ENCODE measurements around the gene VSIG8. TPM values are rescaled to one million over a fixed set of nuclear protein-coding genes. Genes with fewer than 3 reads are reported as not detected.
A peak's percentile ranks its signal among the peaks of the same experiment; 100 is the strongest.

VSIG8 gene
- total RNA-seq, 1 donor from 2014 or later = not detected

DNA sequence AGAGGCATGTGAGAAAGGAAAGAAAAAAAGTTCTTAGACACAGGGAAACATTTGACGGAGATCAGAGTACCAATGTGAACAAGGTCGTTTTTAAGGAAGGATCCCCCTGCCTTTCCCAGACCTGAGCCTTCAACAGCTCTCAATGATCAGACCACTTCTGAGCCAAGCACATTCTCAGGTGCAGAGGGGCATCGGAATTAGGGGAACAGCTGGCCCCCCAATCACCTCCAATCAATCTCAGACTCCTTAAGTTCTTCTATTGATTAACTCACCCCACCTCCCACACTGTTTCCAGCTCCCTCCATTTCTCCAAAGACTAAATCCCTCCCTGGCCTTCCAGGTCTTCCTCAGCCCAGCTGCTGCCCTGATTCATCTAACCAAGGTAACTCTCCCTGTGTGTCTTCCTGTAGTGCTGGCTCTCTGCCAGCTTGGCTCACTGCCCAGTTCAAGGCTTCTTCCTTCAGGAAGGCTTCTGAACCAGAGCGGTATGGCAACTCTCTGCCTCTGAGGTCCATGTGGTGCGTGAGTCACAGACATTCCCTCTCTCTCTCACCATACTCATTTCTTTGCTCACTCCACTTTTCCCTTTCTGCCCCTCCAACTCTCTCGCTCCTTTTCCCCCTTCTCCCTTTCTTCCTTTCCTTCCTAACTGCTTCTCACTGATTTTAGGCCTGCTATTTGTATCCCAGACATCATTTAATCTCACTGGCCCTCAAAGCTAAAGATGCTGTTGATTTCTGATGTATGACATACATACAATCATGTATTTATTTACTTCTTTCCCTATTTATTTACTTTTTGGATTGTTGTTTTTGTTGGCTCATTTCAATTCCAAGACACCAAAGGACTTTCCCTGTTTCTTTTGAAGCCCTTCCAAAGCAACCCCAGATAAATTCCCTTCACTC is 19.4 kb upstream of the VSIG8 start:
- no peak overlapping the region for H3K27ac ChIP-seq
- H3K36me3 ChIP-seq = no peaks in the 10 kb centered on the region
- TF ChIP-seq, protein P1, sequence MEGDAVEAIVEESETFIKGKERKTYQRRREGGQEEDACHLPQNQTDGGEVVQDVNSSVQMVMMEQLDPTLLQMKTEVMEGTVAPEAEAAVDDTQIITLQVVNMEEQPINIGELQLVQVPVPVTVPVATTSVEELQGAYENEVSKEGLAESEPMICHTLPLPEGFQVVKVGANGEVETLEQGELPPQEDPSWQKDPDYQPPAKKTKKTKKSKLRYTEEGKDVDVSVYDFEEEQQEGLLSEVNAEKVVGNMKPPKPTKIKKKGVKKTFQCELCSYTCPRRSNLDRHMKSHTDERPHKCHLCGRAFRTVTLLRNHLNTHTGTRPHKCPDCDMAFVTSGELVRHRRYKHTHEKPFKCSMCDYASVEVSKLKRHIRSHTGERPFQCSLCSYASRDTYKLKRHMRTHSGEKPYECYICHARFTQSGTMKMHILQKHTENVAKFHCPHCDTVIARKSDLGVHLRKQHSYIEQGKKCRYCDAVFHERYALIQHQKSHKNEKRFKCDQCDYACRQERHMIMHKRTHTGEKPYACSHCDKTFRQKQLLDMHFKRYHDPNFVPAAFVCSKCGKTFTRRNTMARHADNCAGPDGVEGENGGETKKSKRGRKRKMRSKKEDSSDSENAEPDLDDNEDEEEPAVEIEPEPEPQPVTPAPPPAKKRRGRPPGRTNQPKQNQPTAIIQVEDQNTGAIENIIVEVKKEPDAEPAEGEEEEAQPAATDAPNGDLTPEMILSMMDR (IDR thresholded peaks at IDR 0.05) = no peak
- no peaks in the 10 kb centered on the region for H3K4me1 ChIP-seq
- intact Hi-C loops (cut with DNase I) = no loop called here
- DNase-seq (ENCODE audit: low spot score in 2 of 2) = peak in 1 of 2 donors; percentile 76
- H3K9me3 ChIP-seq = no peaks in the 10 kb centered on the region
- H3K27me3 ChIP-seq = no peaks in the 10 kb centered on the region
- no peak overlapping the region for H3K4me3 ChIP-seq

DNA sequence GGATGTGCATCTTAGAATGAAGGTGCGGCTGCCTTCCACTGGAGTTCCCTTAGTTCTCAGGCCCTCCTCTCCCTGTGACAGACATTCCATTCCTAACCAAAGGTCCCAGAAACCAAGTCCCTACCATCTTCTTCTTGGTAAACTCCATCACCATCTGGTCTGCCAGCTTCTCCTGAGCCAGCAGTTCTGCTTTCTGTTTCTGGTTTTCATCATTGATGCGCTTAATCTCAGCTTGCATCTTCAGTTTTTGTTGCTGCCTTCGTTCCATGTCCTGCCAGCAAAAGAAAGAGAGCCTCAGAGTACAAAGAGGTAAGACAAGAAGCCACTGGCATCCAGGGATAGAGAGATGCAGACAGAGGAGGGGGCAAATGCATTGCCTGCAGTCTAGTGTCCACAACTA is 18.0 kb upstream of the VSIG8 start:
- Histone ChIP-seq H3K9me3 (no peaks in the 10 kb centered on the region), H3K4me1 (no peaks in the 10 kb centered on the region), H3K27ac (no peak overlapping the region), H3K36me3 (no peaks in the 10 kb centered on the region), H3K27me3 (no peaks in the 10 kb centered on the region), H3K4me3 (no peak overlapping the region)
- TF ChIP-seq, protein P1 (IDR thresholded peaks at IDR 0.05) = no peak
- intact Hi-C loops (cut with DNase I) = no loop called here
- DNase-seq (ENCODE audit: low spot score in 2 of 2) = no peak

DNA sequence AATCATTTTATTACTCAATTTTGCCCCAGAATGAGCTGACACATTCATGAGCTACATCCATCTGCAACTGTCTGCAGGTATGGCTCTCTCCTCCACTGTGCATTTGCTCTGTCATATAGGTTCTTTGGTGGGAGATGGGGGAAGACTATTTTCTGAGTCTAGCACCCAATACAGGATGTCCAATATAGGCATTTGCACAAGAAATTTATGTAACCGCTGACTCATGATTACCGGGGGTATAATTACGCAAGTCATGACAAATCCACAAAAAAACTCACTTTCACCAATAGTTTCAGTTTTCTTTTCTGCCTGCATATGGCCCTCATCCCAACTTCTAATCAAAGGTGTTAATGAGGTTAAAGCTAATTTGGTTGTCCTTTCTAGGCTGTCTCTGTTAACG is 17.5 kb upstream of the VSIG8 start:
- no peaks in the 10 kb centered on the region for H3K36me3 ChIP-seq
- H3K27me3 ChIP-seq = no peaks in the 10 kb centered on the region
- H3K27ac ChIP-seq = no peak overlapping the region
- TF ChIP-seq, protein P1 (IDR thresholded peaks at IDR 0.05) = no peak
- no peak overlapping the region for H3K4me3 ChIP-seq
- no peaks in the 10 kb centered on the region for H3K4me1 ChIP-seq
- intact Hi-C loops (cut with DNase I) = no loop called here
- no peak for DNase-seq (ENCODE audit: low spot score in 2 of 2)
- H3K9me3 ChIP-seq = no peaks in the 10 kb centered on the region

DNA sequence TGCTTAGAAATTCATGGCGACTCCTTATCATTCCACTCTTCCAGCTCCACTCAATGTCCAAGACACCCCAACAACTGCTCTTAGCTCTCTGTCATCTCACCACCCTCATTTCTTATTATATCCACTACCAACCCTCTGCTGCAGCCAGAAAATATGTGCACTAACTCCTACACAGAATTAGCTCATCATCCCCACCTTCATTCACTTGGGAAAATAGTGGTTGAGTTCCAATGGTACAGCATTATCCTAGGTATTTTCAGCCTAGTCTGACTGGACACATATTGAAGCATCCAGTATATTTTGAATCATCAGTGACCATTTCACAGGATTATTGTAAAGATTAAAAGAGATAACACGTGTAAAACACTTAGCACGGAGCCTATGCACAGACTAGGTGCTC is 16.7 kb upstream of the VSIG8 start:
- TF ChIP-seq, protein P1 (IDR thresholded peaks at IDR 0.05) = no peak
- H3K9me3 ChIP-seq = no peaks in the 10 kb centered on the region
- intact Hi-C loops (cut with DNase I) = no loop called here
- no peaks in the 10 kb centered on the region for H3K4me1 ChIP-seq
- no peak overlapping the region for H3K27ac ChIP-seq
- no peaks in the 10 kb centered on the region for H3K36me3 ChIP-seq
- H3K27me3 ChIP-seq = no peaks in the 10 kb centered on the region
- no peak overlapping the region for H3K4me3 ChIP-seq
- DNase-seq (ENCODE audit: low spot score in 2 of 2) = no peak

DNA sequence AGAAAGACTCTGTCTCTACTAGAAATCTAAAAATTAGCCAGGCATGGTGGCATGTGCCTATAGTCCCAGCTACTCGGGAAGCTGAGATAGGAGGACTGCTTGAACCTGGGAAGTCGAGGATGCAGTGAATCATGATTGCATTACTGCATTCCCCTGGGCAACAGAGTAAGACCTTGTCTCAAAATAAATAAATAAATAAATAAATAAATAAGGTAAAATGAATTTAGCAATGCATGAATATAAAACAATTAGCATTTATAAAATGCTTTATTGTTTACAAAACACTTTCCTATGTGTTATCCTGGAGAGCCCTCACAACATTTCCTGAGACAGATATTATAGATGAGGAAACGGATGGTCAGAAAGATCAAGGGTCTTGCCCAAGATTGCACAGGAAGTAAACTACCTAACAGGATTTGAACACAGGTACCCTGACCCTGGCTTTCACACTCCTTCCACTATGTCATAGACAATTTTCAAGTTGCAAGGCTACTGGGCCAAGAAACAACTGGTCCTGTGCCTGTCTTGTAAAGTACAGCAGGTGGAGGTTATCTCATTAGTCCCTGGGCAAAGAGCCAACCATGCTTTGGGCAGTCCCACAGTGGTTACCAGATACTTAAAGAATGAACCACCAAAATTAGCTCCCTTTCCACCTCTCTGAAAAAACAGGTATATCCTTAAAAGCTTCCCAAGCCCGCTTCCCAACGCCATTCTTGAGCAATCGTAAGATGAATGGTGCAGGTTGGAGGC is 15.4 kb upstream of the VSIG8 start:
- no peak for DNase-seq (ENCODE audit: low spot score in 2 of 2)
- Histone ChIP-seq H3K27me3 (no peaks in the 10 kb centered on the region), H3K27ac (no peak overlapping the region), H3K4me3 (no peak overlapping the region), H3K36me3 (no peaks in the 10 kb centered on the region), H3K9me3 (no peaks in the 10 kb centered on the region), H3K4me1 (no peaks in the 10 kb centered on the region)
- intact Hi-C loops (cut with DNase I) = no loop called here
- TF ChIP-seq, protein P1 (IDR thresholded peaks at IDR 0.05) = no peak
